A549 (cell line): ENCODE data around the gene OBSCN.

Source experiments
- BHLHE40 ChIP-seq: IDR thresholded peaks from 2 replicates; pipeline ENCODE4 v1.6.1; 2012; ENCODE audit warnings: low read depth, low read length, inconsistent platforms
- CBX2 ChIP-seq: fragments of 200-600 bp; sonication (generic); IDR thresholded peaks from 2 replicates; pipeline ENCODE4 v1.6.1; 2016; ENCODE audit warnings: low read depth, mild to moderate bottlenecking, borderline replicate concordance
- CHD4 ChIP-seq: fragments of 200-600 bp; sonication (generic); IDR thresholded peaks from 2 replicates; pipeline ENCODE4 v1.6.1; 2016; ENCODE audit warnings: antibody characterized with exemption, mild to moderate bottlenecking, borderline replicate concordance
- CTCF ChIP-seq: fragments of >200 bp; sonication (Bioruptor Twin); formaldehyde crosslinking; IDR thresholded peaks from 3 replicates; pipeline ENCODE4 v1.5.1; 2016
- EHF ChIP-seq: fragments of 250-450 bp; sonication (Bioruptor Pico); IDR thresholded peaks from 2 replicates; pipeline ENCODE4 v1.5.0; 2020; ENCODE audit warnings: mild to moderate bottlenecking
- EP300 ChIP-seq, 2 experiments: fragments of >200 bp; sonication (Bioruptor Twin); formaldehyde crosslinking; IDR thresholded peaks; 2 replicates in 1 of 2; 3 replicates in 1 of 2; pipeline ENCODE4 v1.6.1; 2016 to 2017
- HOXA7 ChIP-seq: fragments of 250-450 bp; sonication (Bioruptor Pico); IDR thresholded peaks from 2 replicates; pipeline ENCODE4 v1.5.0; 2020; ENCODE audit warnings: mild to moderate bottlenecking, moderate library complexity
- JUNB ChIP-seq: fragments of >200 bp; sonication (Bioruptor Twin); formaldehyde crosslinking; IDR thresholded peaks from 2 replicates; pipeline ENCODE4 v1.6.1; 2016
- MAX ChIP-seq: IDR thresholded peaks from 2 replicates; pipeline ENCODE4 v1.6.1; 2012
- MYC ChIP-seq: IDR thresholded peaks from 2 replicates; pipeline ENCODE4 v1.6.1; 2012; ENCODE audit warnings: mild to moderate bottlenecking, inconsistent platforms, low read length, improper control_type of control experiment, borderline replicate concordance
- POLR2A ChIP-seq: IDR thresholded peaks from 2 replicates; pipeline ENCODE4 v1.6.1; 2012; ENCODE audit warnings: mild to moderate bottlenecking, low read length
- TF ChIP-seq, protein P1 (sequence below): fragments of 450-650 bp; IDR thresholded peaks from 2 replicates; pipeline ENCODE4 v1.6.1; 2014; ENCODE audit warnings: antibody characterized with exemption

DNA sequence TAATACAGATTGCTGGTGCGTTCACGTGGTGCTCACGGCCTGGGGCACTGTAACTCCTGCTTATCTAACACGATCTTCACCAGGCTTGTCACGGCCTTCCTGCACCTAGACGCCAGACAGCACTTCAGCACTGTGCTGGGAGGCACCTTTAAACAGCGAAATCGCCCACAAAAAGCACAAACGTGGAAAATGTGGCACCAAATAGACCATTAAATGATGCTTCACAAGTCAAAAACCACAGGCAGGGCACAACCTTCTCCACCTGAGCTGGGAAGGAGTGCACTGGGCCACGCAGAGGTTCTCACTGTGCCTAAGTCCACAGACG, 22.2 kb upstream of the OBSCN start:
- TF ChIP-seq POLR2A (no peak), EP300 (IDR thresholded peaks at IDR 0.05) (no peak), MAX (no peak), CTCF (no peak), EHF (CRISPR knock-in tag) (no peak), JUNB (no peak), CBX2 (no peak), HOXA7 (CRISPR knock-in tag) (no peak), BHLHE40 (no peak), MYC (no peak), CHD4 (no peak)
- TF ChIP-seq, protein P1, sequence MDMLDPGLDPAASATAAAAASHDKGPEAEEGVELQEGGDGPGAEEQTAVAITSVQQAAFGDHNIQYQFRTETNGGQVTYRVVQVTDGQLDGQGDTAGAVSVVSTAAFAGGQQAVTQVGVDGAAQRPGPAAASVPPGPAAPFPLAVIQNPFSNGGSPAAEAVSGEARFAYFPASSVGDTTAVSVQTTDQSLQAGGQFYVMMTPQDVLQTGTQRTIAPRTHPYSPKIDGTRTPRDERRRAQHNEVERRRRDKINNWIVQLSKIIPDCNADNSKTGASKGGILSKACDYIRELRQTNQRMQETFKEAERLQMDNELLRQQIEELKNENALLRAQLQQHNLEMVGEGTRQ: no peak
